SIG-M5 (cell line): Measurements from ENCODE around the gene ZNF737.
"Not testable (repeated sequence)": the region's sequence is repeated elsewhere in the genome, so short reads cannot be mapped to it uniquely, and the experiment has no call there.

ENCODE experiments used
- DNase-seq: peaks from one replicate; lab custom pipeline; 2025; lab: John Stamatoyannopoulos, UW

Gene ZNF737

DNA sequence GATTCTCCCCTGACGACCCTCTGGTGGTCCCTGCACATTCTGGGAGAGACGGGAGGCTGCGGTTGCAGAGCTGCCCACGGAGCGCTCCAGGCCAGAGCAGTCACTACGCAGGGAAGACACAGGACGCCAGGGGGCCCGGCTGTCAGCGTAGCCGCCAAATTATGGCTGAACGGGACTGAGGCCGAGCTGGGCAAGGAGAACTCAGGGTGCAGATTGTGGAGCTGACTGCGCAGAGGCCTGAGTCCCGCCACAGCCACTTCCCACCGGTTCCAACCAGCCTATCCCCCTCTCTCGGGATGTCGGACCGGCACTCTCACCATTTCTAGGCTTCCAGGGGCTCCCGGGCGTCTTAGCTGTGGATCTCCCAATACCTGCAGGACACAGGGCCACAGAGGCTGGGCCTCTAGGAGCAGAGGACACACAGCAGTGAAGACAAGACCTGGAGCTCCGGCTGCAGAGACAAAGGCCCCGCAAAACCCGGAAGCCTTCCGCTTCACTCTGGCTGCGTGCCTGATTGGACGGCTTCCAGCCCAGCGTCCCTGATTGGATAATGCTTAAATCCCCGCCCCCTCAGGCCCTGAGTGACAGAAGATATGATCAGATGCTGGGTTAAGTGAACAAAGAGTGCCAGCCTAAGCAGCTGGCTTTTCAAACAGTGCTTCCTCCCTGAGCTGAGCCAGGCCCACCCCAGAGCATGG lies at the start of gene ZNF737:
Gene ZNF737 (minus strand): TSS at position 461 of the 698 bp plus-strand sequence. CDS start 141 bp downstream, at position 320.
- no peak for DNase-seq

DNA sequence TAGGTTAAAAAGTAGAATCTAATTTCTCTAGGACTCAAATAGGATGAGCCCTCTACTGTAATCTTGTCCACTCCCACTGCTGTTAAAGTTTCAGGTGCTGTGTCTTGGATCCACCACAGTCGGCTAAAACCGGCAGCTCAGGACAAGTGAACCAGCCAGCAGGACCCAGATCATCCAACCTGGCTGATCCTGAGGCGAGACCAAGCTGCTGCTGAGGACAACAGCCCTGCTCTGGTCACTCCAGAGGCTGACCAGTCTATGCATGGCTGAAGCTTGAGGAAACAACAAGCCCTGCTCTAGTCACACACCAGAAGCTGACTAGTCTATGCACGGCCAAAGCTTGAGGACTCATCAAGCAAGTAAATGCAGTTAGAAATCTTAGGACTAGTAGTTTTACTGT lies 49.4 kb upstream of the ZNF737 start:
- DNase-seq = not testable (repeated sequence)

DNA sequence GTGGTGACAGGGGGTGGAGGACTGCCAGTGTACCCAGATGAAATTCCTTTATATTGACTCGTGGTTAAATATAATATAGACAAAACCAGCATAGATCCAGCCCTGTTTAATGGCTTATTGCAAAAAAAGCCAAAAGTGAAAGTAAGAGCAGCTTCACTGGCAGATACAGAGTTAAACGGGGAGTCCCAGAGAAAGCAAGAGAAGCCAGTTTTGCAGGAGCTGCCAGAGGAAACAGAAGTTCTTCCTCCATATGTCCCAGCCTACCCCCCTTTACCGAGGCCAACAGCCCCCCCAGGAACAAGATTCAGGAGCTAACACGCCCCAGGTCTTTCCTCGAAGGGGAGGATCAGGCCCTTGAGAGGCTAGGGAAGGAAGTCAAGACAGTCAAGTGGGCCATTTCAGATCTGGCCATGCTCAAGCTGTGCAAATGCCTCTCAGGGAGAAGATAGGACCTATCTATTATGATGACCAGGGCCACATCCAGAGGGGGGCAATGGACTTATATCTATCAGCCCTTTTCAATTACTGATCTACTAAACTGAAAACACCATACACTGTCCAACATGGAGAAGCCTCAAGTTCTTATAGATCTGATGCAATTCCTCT lies 47.2 kb upstream of the ZNF737 start:
- no peak for DNase-seq

DNA sequence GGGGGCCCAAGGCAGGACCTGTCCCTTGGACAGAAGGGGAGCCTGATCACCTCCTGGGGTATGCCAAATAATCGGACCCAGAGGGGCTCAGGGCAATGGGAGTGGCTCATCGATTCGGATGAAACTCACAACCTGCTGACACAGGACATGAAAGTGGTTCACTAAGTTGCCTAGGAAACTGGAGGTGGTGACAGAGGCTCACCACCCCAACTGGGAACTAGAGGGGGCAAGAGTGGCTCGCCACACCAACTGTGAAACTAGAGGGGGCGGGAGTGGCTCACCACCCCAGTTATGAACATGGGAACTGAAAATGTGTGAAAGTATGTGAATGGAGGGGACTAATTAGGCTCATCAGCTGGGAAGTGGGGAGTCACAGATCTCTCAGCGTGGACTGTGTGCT lies 46.3 kb upstream of the ZNF737 start:
- no peak for DNase-seq

DNA sequence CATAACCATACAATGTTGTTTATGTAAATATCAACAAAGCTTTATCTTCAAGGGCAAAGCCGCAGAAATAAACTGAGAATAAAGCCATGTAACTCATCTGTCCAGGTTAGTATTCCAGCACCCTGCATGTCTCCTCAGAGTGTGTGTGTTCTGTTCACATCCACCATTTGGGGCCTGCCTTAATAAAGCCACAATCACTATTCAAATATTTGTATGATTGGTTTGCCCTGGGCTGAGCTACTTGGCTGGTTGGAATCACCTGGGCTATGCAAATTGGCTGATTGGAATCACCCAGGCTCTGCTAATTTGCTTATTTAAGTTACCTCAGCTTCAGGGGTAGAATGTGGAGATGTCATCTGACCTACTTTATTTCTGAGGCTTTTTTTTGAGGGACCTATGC lies 42.4 kb upstream of the ZNF737 start:
- no peak for DNase-seq

DNA sequence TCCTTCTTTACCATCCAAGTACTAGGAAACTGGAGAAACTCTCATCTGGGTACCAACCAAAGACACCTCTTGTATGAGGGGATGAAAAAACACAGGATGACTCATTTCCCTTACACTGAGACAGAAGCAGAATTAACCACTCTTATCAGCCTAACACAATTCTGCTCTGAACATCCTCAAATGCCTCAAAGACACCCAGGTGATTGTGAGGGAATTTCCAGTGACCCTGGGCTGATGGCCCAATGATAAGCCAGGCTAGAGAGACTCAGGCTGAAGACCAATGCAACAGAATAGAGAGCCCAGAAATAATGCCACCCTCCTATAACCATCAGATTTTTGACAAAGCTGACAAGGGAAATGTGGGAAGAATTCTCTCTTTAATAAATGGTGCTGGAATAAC lies 7.0 kb downstream of the ZNF737 start:
- no peak for DNase-seq

DNA sequence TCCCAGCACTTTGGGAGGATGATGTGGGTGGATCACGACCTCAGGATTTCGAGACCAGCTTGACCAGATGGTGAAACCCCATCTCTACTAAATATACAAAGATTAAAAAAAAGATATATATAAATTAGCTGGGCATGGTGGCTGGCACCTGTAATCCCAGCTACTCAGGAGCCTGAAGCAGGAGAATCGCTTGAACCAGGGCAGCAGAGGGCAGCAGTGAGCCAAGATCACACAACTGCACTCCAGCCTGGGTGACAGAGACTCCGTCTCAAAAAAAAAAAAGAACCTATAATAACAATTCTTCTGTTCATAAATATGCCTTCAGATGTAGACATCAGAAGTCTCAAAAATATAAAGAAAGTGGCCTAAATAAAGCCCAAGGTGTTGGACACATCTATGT lies 7.6 kb downstream of the ZNF737 start:
- no peak for DNase-seq

DNA sequence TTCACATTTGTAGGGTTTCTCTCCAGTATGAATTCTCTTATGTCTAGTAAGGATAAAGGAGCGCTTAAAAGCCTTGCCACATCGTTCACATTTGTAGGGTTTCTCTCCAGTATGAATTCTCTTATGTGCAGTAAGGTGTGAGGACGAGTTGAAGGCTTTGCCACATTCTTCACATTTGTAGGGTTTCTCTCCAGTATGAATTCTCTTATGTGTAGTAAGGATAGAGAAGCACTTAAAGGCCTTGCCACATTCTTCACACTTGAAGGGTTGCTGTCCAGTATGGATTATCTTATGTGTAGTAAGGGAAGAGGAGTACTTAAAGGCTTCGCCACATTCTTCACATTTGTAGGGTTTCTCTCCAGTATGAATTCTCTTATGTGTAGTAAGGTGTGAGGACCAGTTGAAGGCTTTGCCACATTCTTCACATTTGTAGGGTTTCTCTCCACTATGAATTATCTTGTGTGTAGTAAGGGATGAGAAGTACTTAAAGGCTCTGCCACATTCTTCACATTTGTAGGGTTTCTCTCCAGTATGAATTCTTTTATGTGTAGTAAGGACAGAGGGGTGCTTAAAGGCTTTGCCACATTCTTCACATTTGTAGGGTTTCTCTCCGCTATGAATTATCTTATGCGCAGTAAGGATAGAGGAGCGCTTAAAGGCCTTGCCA lies 20.8 kb downstream of the ZNF737 start:
- DNase-seq = not testable (repeated sequence)

DNA sequence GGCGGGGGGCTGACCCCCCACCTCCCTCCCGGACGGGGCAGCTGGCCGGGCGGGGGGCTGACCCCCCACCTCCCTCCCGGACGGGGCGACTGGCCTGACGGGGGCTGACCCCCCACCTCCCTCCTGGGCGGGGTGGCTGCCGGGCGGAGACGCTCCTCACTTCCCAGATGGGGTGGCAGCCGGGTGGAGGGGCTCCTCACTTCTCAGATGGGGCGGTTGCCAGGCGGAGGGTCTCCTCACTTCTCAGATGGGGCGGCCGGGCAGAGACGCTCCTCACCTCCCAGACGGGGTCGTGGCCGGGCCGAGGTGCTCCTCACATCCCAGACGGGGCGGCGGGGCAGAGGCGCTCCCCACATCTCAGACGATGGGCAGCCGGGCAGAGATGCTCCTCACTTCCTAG lies 35.3 kb downstream of the ZNF737 start:
- not testable (repeated sequence) for DNase-seq

DNA sequence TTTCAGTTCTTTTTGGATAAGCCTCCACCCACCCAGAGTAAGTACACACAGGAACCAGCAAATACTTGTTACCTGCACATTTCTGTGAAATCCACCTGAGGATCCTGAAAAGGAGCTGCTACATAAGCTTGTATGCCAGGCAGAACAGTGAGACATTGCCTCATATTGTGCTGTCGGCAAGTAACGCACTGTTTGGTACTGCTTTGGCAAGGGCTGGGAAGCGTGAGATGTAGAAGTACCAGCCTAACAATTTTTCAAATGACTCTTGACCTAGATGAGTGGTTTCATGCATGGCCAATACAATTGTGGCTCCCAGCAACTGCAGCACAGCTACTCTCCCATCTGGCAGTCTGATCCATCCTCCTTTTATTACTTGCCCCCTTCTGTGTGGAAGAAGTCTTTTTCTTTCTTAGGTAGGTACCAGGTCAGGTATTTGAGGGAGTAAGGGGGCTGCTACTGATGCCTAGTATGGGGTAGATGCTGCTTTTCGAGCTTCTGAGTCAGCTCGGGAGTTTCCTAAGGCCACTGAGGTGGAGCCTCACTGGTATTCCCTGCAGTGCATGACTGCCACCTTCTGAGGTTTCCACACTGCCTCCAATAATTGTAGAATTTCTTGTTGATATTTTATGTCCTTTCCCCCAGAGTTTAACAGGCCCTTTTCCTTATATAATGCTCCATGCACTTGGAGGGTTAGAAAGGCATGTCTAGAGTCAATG lies 52.2 kb downstream of the ZNF737 start:
- no peak for DNase-seq

DNA sequence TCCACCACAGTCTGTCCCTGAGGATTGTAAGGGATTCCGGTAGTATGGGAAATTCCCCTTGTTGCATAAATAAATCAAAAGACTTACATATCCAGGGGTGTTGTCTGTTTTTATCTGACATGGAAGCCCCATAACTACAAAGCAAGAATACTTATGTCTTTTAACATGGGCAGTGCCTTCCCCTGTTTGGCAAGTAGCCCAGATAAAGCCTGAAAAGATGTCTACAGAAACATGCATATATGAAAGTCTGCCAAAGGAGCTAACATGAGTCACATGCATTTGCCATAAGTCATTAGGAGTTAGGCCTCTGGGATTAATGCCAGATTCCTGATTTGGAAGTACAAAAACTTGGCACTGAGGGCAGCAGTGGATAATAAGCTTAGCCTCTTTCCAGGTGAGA lies 62.1 kb downstream of the ZNF737 start:
- no peak for DNase-seq
